ENCODE results near the gene ZC2HC1C.

ZC2HC1C gene

DNA sequence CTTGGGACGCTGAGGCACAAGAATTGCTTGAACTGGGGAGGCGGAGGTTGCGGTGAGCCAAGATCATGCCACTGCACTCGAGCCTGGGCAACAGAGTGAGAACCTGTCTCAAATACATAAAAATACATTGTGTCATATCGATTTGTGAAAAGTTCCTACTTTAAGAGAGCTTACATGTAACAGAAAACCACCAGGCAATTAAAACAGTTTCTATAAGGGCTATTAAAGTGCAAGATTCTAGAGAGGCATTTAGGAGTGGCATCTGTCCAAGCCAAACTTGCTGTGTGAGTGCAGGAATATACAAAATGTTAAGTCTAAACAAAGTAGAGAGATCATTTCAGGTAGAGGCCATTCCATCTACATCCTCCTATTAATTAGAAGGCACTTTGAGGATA lies 59.2 kb downstream of the ZC2HC1C start:
- DNase-seq (ENCODE audit: low read depth in 1 of 2, low spot score in 1 of 2), result no peak

Data from stimulated activated CD4-positive, alpha-beta T cell treated with anti-CD3 and anti-CD28 coated beads, Interleukin-15, amount 100 ng/mL, for 1 hour (primary cell).